NCI-H82 treated with DMSO at 0.1 percent for 48 hours (cell line): ENCODE results near the gene UBA1.
"Not testable (repeated sequence)": the region's sequence is repeated elsewhere in the genome, so short reads cannot be mapped to it uniquely, and the experiment has no call there.

Experiments used
- DNase-seq: peaks from one replicate; lab custom pipeline; 2025; ENCODE audit not compliant: unreplicated experiment; lab: John Stamatoyannopoulos, UW

Gene UBA1

DNA sequence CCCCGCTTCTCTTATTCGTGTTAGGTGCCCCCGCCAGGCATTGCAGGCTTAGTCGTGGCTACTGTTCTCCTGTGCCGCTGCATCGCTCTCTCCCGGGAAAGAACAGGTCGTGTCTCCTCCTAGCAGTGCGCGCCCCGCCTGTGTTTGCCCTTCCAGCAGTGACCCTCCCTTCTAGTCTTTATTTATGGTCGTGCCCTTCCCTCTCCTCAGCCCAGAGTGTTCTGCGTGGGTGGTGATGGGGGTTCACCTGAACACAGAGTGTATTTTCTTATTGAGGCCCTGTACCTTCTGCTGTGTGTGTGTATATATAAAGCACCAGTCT is 54.3 kb downstream of the UBA1 start:
- DNase-seq: no peak

DNA sequence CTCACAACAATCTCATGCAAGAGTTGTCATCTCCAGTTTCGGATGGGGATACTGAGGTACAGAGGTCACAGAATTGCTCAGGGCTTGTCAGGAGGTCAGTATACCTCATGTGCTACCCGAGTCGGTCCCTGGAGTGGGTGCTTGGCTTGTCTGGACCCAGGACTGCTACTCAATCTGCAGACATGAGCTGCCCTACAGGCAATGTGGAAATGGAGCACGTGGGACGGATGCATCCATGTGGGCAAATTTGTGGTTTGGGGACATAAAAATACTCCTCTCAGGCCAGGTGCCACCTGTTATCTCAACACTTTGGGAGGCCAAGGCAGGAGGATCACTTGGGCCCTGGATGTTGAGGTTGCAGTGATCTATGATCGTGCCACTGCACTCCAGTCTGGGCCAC is 54.9 kb downstream of the UBA1 start:
- DNase-seq: no peak

DNA sequence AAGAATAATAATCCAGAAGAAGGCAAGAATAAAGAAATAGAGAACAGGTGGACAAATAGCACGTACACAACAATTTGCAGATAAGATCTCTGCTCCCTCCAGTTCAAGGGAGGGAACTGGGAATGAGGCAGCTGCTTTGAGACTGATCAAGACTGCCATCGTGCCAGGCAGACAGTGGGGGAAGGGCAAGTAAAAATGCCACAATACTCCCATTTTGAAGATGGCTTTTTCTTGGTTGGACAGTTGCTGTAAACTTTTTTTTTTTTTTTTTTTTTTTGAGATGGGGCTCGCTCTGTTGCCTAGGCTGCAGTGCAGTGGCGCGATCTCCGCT is 56.4 kb downstream of the UBA1 start:
- no peak for DNase-seq

DNA sequence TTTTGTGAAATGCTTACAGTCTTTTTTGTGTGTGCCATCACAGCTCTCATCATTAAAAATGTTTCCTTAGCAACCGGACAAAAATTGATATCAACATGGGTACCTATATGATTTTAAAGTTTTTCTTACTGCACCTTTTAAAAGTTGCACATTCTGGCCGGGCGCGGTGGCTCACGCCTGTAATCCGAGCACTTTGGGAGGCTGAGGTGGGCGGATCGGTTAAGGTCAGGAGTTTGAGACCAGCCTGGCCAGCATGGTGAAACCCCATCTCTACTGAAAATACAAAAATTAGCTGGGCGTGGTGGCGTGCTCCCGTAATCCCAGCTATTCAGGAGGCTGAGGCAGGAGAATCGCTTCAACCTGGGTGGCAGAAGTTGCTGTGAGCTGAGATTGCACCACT is 64.0 kb downstream of the UBA1 start:
- not testable (repeated sequence) for DNase-seq
